GM19025 (cell line): ENCODE measurements around the gene SDK1.

ENCODE experiments used
- ATAC-seq: cut with Tn5 transposase; IDR thresholded peaks from one replicate; pipeline ENCODE4 v1.9.1; 2021; ENCODE audit warnings: mild to moderate bottlenecking, low read depth, moderate library complexity; ENCODE audit not compliant: unreplicated experiment

Gene SDK1

GRCh38 chr7:3895341-3896116 is 594.5 kb downstream of the SDK1 start:
- no peak for ATAC-seq

- ATAC-seq, result no peak
Observed at GRCh38 chr7:3896169-3896765, 595.2 kb downstream of the SDK1 start.

DNA sequence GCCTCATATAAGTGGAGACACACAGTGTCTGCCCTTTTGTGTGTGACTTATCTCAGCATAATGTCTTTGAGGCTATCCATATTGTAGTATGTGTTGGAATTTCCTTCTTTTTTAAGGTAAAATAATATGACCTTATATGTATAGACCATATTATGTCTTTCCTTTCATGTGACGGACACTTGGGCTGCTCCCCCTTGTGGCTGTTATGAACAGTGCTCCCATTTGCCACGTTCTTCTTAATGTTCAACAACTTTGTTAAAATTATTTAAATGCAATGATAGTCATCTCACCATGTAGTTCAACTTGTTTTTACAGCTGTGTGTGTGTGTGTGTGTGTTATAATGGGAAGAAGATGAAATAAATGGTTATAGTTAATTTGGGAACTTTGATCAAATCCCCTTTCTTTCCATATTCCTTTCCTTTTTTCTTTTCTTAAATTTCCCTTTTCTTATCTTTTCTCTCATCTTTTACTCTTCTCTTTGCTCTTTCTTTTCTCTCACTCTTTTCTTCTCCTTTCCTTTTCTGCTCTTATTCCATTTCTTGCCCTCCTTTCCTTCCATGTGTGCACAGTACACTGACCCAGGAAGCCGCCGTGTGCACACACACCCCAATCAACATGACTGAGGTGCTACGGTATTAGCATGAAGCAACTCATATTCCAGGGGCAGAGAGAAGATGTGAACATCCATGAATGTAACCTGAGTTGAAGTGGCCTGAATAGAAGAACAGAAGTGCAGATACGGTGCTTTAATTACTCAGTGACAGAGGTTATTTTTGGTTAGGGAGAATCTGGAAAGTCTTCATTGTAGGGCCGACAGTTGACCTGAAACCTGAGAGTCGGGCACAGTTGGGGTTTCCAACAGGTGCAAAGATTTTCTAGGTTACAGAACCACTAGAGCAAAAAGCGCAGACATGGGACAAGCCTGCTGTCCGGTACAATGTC is 596.6 kb downstream of the SDK1 start:
- no peak for ATAC-seq

DNA sequence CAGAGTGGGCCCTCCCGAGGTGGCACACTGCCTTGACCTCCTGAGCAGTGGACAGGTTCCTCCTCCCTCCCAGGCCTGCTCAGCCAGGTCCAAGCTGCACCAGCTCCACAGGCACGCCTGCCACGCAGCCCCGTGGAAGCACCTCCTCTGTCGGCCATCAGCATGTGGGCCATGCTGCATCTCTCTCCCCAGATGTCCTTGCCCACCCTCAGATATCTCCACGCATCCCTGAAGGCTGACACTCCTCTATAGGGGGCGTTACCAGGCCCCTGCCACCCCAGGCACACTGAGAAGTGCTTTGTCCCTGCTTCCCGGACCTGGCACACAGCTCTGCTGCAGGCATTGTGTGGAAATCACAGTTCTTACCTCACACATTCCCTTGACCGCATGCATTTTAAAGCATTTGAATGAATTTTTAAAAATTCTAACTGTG is 598.5 kb downstream of the SDK1 start:
- ATAC-seq, result no peak

- ATAC-seq, result no peak
Observed at GRCh38 chr7:3908153-3908552, 607.1 kb downstream of the SDK1 start.

GRCh38 chr7:3909128-3909527 is 608.1 kb downstream of the SDK1 start:
- ATAC-seq, result no peak

GRCh38 chr7:3910054-3910453 is 609.0 kb downstream of the SDK1 start:
- no peak for ATAC-seq

GRCh38 chr7:3911685-3912084 is 610.6 kb downstream of the SDK1 start:
- no peak for ATAC-seq

DNA sequence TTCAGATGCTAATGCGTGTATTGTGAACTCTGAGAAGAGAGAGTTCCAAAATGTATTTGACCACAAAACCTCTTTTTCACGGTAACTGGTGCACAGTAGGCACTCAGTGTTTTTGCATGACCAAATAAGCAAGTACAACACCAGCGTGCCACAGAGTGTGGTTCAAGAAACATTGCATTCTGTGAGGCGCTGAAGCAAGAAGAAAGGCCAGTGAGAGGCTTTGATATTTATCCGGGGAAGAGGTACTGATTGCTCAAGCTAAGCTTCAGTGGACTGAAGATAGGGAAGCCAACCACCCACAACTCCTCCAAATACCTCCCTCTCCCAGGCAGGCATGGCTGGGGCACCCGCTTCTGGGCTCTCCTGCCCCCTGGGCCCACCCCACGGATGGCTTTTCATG is 611.2 kb downstream of the SDK1 start:
- ATAC-seq, result no peak

DNA sequence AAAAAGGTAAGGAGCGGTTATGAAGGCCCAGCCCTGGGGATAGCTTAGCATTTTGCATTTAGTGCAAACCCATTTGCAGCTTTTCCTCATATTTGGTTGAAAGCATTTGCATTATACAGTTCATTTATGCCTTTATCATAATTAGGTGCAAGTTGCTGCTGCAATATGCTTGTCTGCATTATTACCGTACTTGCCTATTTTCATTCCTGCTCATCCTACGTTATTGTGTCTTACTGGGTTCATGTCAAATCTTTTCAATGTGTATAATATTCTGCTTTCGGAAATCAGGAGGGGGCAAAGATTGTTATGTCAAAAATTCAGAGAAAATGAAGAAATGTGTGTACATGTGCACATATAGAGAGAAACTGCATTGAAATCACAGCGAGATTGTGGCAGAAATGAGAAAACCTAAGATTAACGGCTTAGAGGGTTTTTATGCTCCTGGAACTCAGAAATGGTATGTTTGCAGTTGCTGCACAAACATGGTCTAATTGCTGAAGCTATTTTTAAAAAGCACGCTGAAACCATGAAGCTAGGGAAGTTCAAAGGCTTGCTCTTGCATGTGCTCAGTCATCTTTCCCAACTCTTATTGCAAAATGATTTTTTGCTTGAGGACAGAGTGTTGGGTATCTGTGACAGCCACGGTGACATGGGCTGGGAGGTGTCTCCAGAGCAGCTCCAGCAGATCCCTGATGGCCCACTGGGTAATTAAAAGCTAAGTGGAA is 613.2 kb downstream of the SDK1 start:
- ATAC-seq, result no peak

- no peak for ATAC-seq
Observed at GRCh38 chr7:3915337-3915878, 614.4 kb downstream of the SDK1 start.

DNA sequence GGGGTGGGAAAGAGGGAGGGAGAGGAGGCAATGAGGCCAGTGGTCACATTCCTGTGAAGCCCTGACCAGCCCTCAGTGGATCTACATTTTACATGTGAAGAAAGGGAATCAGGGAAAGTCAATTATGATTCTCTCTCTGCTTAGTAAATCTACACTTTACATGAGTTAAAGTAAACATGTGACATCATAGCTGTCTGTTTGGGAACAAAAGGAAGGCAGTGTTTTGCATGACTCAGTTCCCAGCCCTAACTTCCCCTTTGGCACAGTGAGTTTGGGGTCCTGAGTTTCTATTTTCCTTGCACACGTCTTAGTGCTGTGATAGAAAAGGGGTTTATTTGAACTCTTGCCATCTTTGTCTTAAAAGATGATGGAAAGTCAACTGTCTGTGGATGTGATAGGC is 615.1 kb downstream of the SDK1 start:
- no peak for ATAC-seq

DNA sequence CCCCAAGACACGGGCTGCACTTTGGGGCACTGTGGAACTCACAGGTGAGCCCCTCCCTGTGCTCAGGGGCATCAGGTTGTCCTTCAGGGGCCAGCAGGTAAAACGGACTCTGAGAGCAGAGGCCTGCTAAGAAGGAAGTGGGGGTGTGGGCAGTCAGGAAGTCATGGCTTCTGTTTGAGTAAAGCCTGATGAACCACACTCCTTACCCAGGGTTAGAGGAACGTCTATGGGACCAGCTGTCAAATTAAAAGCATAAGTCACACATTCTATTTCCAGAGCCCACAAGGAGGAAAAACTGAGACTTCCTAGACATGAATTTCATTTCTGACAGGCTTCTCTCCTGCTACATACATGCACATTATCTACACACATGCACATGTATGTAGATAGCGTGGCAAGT is 616.4 kb downstream of the SDK1 start:
- ATAC-seq, result no peak

DNA sequence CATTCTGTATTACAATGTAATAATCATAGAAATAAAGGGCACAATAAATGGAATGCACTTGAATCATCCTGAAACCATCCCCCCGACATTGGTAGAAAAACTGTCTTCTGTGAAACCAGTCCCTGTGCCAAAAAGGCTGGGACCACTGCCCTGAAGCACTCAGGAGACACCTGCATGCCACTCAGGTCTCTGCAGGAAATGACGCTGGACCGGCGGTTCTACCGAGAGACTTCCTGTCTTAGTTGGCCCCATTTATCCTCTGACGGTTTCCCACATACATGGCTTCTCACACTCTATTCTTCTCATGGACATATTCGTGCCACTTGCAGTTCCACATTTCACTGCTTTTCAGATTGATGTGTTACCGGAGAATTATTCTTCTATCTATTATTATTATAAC is 617.5 kb downstream of the SDK1 start:
- no peak for ATAC-seq

- no peak for ATAC-seq
Observed at GRCh38 chr7:3922175-3922635, 621.2 kb downstream of the SDK1 start.

DNA sequence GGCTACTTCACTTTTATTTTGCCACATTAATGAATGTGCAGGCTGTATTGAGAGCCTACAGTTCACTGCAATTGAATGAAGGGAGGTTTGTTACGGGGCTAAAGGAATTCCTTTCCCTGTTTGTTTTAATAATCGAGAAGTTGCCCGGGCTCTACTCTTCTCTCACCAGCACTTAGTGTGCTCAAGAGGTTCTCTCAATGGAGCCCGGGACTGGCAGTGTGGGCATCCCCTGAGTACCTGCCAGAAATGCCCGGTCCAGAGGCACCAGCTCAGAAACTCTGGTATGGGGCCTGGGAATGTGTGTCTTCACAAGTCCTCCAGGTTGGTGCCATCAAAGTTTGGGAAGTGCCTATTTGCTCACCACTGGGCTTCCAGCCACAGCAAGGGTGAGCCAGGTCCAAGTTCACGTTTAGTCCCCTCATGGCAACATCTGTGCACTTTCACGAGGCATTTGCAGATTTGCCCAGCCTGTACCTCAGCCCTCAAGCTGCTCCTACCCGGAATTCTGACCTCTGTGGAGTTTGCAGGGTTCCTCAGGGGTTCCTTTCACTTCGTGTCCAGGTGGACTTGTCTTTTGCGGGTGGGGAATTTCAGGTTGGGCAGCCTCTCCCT is 622.4 kb downstream of the SDK1 start:
- no peak for ATAC-seq

DNA sequence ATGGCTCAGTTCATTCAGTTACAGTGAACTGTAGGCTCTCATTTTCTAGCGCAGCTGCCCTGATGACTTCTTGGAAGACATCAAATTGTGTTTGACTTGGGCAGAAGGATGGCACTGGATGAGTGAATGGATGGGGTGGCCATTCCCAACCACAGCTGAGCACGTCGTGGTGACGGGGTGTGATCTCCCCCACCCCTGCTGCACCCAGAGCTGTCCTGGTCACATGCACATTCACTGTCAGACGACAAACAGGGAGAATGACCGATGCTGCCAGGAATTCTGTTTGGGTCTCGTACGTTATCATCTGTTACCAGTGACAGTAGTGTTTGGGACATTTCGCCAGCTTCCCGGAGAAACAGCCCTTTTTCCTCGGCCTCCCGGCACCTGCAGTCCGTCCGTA is 623.2 kb downstream of the SDK1 start:
- ATAC-seq, result no peak

DNA sequence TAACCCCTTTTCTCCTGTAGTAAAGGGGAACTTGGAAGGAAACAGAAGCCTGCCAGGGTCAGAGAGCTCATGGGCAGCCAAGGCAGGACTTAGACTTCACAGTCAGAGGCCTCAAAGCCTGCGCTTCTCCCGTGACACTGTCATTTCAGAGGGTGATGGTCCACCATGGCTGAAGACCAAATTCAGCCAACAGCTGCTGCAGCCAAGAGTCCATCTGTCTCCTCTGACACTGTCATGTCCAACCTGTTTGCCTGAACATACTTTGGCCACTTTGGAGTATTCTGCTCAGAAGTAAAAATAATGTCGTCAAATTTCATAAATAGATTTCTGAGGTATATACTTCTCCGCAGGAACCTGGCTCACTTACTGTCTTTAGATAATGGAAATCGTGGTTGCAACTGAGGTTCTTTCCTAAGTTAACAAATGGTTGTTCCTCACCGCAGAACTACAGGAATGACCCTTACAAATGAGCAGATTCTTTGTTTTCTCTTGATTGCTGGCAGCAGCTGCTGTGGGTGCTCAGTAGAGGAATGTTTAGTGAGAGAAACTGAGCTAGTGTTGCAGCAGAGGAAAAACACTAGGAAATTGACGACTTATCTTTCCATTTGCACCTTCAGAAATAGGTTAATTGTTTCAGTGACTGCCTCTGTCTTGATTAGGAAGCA is 626.5 kb downstream of the SDK1 start:
- no peak for ATAC-seq
